Glutamatergic neuron (in vitro differentiated cells): Measurements from ENCODE around the gene BMPR1A. TPM values are rescaled to one million over a fixed set of nuclear protein-coding genes. Genes with fewer than 3 reads are reported as not detected.

Experiments
- DNase-seq: peaks from one replicate; pipeline ENCODE4 v3.0.0; 2022
- H3K27ac Mint-ChIP-seq: one replicate; pipeline ENCODE4 v1.8.0; 2020; ENCODE audit warnings: mild to moderate bottlenecking, mixed read lengths, inconsistent platforms; ENCODE audit not compliant: unreplicated experiment
- H3K27me3 Mint-ChIP-seq: one replicate; pipeline ENCODE4 v1.8.0; 2020; ENCODE audit warnings: mild to moderate bottlenecking, moderate library complexity, mixed read lengths, inconsistent platforms; ENCODE audit not compliant: unreplicated experiment
- H3K36me3 Mint-ChIP-seq: one replicate; pipeline ENCODE4 v1.8.0; 2020; ENCODE audit warnings: mild to moderate bottlenecking, mixed read lengths, inconsistent platforms; ENCODE audit not compliant: unreplicated experiment
- H3K4me1 Mint-ChIP-seq: one replicate; pipeline ENCODE4 v1.8.0; 2020; ENCODE audit warnings: mild to moderate bottlenecking, low read depth, mixed read lengths, inconsistent platforms; ENCODE audit not compliant: unreplicated experiment
- H3K4me3 Mint-ChIP-seq: one replicate; pipeline ENCODE4 v1.8.0; 2020; ENCODE audit warnings: mild to moderate bottlenecking, mixed read lengths, inconsistent platforms; ENCODE audit not compliant: unreplicated experiment
- H3K9me3 Mint-ChIP-seq: one replicate; pipeline ENCODE4 v1.8.0; 2020; ENCODE audit warnings: mild to moderate bottlenecking, moderate library complexity, mixed read lengths, inconsistent platforms; ENCODE audit not compliant: unreplicated experiment
- total RNA-seq: library from RNA; stranded (reverse); fragmentation: NEBNext Ultra II Directional; extraction: Animal tissue kit (Norgen Biotek cat#: 25700); gene quantifications from one replicate; pipeline ENCODE4 v1.2.1, GENCODE V29; 2021; ENCODE audit not compliant: unreplicated experiment
- TF ChIP-seq, protein P1 (sequence below): fragments of 200-600 bp; sonication (generic); IDR thresholded peaks from one replicate; pipeline ENCODE4 v1.5.0; 2021; ENCODE audit not compliant: partially characterized antibody, unreplicated experiment

Gene BMPR1A
- total RNA-seq, 1 donor from 2014 or later = 27.7 TPM

DNA sequence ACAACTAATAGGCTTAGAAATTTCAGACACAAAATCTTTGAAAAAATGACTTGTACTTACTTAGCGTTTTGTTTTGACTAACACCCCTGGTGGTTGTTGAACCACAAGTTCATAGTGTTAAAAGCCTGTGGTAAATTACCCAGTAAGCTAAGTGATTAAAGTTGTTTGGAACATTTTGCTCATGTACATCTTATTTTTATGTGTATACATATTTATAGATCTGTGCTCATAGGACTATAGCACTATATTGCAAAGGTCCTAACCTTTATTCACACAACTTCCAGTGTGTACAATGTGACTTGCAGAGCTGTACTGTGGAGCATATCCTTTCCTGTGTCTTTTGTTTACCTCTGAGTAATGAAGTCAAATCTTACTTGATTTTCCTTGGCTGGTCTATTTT lies 79.6 kb downstream of the BMPR1A start:
- Mint-ChIP-seq H3K27me3 (no peaks in the 10 kb centered on the region), H3K9me3 (no peaks in the 10 kb centered on the region), H3K4me3 (no peak overlapping the region), H3K4me1 (peaks cover 5% of the 10 kb centered on the region), H3K27ac (no peak overlapping the region), H3K36me3 (no peaks in the 10 kb centered on the region)
- TF ChIP-seq, protein P1, sequence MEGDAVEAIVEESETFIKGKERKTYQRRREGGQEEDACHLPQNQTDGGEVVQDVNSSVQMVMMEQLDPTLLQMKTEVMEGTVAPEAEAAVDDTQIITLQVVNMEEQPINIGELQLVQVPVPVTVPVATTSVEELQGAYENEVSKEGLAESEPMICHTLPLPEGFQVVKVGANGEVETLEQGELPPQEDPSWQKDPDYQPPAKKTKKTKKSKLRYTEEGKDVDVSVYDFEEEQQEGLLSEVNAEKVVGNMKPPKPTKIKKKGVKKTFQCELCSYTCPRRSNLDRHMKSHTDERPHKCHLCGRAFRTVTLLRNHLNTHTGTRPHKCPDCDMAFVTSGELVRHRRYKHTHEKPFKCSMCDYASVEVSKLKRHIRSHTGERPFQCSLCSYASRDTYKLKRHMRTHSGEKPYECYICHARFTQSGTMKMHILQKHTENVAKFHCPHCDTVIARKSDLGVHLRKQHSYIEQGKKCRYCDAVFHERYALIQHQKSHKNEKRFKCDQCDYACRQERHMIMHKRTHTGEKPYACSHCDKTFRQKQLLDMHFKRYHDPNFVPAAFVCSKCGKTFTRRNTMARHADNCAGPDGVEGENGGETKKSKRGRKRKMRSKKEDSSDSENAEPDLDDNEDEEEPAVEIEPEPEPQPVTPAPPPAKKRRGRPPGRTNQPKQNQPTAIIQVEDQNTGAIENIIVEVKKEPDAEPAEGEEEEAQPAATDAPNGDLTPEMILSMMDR = no peak
- DNase-seq = no peak

- no peaks in the 10 kb centered on the region for H3K36me3 Mint-ChIP-seq
- TF ChIP-seq, protein P1 = no peak
- peaks cover 5% of the 10 kb centered on the region for H3K4me1 Mint-ChIP-seq
- no peaks in the 10 kb centered on the region for H3K27me3 Mint-ChIP-seq
- H3K9me3 Mint-ChIP-seq = no peaks in the 10 kb centered on the region
- no peak for DNase-seq
- no peak overlapping the region for H3K27ac Mint-ChIP-seq
- no peak overlapping the region for H3K4me3 Mint-ChIP-seq
Observed at GRCh38 chr10:86837663-86838062, 81.2 kb downstream of the BMPR1A start.

- H3K27ac Mint-ChIP-seq = no peak overlapping the region
- H3K9me3 Mint-ChIP-seq = no peaks in the 10 kb centered on the region
- H3K36me3 Mint-ChIP-seq = no peaks in the 10 kb centered on the region
- no peak overlapping the region for H3K4me3 Mint-ChIP-seq
- H3K27me3 Mint-ChIP-seq = no peaks in the 10 kb centered on the region
- H3K4me1 Mint-ChIP-seq = peaks cover 5% of the 10 kb centered on the region
- DNase-seq = no peak
- TF ChIP-seq, protein P1 = no peak
Observed at GRCh38 chr10:86840498-86840897, 84.1 kb downstream of the BMPR1A start.

GRCh38 chr10:86846088-86846487 lies 89.7 kb downstream of the BMPR1A start:
- no peaks in the 10 kb centered on the region for H3K27me3 Mint-ChIP-seq
- no peak overlapping the region for H3K4me3 Mint-ChIP-seq
- TF ChIP-seq, protein P1 = no peak
- no peaks in the 10 kb centered on the region for H3K4me1 Mint-ChIP-seq
- H3K36me3 Mint-ChIP-seq = no peaks in the 10 kb centered on the region
- DNase-seq = no peak
- H3K9me3 Mint-ChIP-seq = no peaks in the 10 kb centered on the region
- no peak overlapping the region for H3K27ac Mint-ChIP-seq

DNA sequence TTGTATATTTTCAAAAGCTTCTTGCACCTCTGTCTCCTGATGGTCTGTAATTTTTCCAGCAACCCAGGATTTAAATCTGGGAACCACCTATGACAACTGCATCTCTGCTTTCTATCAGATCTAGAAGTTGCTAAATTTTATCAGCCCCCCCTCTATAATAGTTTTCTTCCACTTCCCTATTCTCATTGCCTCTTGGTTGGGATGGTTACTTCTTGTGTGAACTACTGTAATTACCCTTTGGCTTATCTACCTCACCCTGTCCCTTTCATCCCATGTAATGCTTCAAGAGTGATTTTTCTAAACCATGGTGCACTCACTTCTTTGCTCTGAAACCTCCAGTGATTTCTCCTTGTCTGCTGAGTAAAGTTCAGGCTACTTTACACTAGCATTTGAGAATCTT lies 92.3 kb downstream of the BMPR1A start:
- TF ChIP-seq, protein P1 = no peak
- H3K4me3 Mint-ChIP-seq = no peak overlapping the region
- H3K36me3 Mint-ChIP-seq = no peaks in the 10 kb centered on the region
- no peak overlapping the region for H3K27ac Mint-ChIP-seq
- no peaks in the 10 kb centered on the region for H3K9me3 Mint-ChIP-seq
- no peaks in the 10 kb centered on the region for H3K4me1 Mint-ChIP-seq
- DNase-seq = no peak
- H3K27me3 Mint-ChIP-seq = no peaks in the 10 kb centered on the region
